Neuronal stem cell (in vitro differentiated cells): ENCODE measurements around the gene CD200R1L.

Experiments used
- DNase-seq: peaks from one replicate; pipeline ENCODE4 v3.0.0-alpha.2; 2013; ENCODE audit warnings: low spot score
- H2AFZ ChIP-seq: one replicate; pipeline ENCODE4 v1.6.1; 2013; ENCODE audit warnings: mild to moderate bottlenecking, low read length, inconsistent platforms
- H2AK5ac ChIP-seq: 2 replicates; pipeline ENCODE4 v1.6.1; 2013; ENCODE audit warnings: low read depth, mild to moderate bottlenecking, inconsistent platforms, low read length, moderate library complexity, mixed read lengths
- H2BK120ac ChIP-seq: 2 replicates; pipeline ENCODE4 v1.6.1; 2013; ENCODE audit warnings: low read depth, mild to moderate bottlenecking, inconsistent platforms, low read length, moderate library complexity, mixed read lengths
- H2BK12ac ChIP-seq: one replicate; pipeline ENCODE4 v1.6.1; 2013; ENCODE audit warnings: low read length, inconsistent platforms
- H2BK15ac ChIP-seq: 2 replicates; pipeline ENCODE4 v1.6.1; 2013; ENCODE audit warnings: mild to moderate bottlenecking, low read length, inconsistent platforms, mixed read lengths
- H2BK5ac ChIP-seq: one replicate; pipeline ENCODE4 v1.6.1; 2013; ENCODE audit warnings: inconsistent platforms, mild to moderate bottlenecking, low read length, moderate library complexity
- H3K14ac ChIP-seq: one replicate; pipeline ENCODE4 v1.6.1; 2013; ENCODE audit warnings: low read length, inconsistent platforms
- H3K18ac ChIP-seq: 2 replicates; pipeline ENCODE4 v1.6.1; 2013; ENCODE audit warnings: low read length, inconsistent platforms
- H3K23ac ChIP-seq: 2 replicates; pipeline ENCODE4 v1.6.1; 2013; ENCODE audit warnings: low read depth, mild to moderate bottlenecking, mixed read lengths, low read length, inconsistent platforms; ENCODE audit not compliant: poor library complexity
- H3K27ac ChIP-seq: replicated peaks from 3 replicates; pipeline ENCODE4 v1.5.1; 2013; ENCODE audit warnings: low read length, inconsistent platforms
- H3K27me3 ChIP-seq, 3 experiments: 2 replicates each; pipeline ENCODE4 v1.6.1; 2013; ENCODE audit warnings: low read length in 3 of 3, mild to moderate bottlenecking in 2 of 3, inconsistent platforms in 1 of 3, low read depth in 1 of 3, mixed read lengths in 1 of 3, moderate library complexity in 1 of 3; ENCODE audit not compliant: control insufficient read depth in 3 of 3, insufficient read depth in 3 of 3
- H3K36me3 ChIP-seq, 2 donors: replicated peaks in 1 of 2; 2 replicates each; pipeline ENCODE4 v1.6.1; 2013; ENCODE audit warnings: low read length in 2 of 2; ENCODE audit not compliant: control insufficient read depth in 2 of 2, insufficient read depth in 2 of 2
- H3K4ac ChIP-seq: 2 replicates; pipeline ENCODE4 v1.6.1; 2013; ENCODE audit warnings: inconsistent platforms, mild to moderate bottlenecking, low read length, moderate library complexity
- H3K4me1 ChIP-seq, 2 donors: 1 replicate in 1 of 2; 2 replicates in 1 of 2; pipeline ENCODE4 v1.6.1; 2013; ENCODE audit warnings: low read length in 2 of 2, low read depth in 1 of 2; ENCODE audit not compliant: control insufficient read depth in 2 of 2, insufficient read depth in 1 of 2
- H3K4me2 ChIP-seq: one replicate; pipeline ENCODE4 v1.6.1; 2013; ENCODE audit warnings: mild to moderate bottlenecking, low read length, inconsistent platforms; ENCODE audit not compliant: insufficient read depth, poor library complexity, severe bottlenecking
- H3K4me3 ChIP-seq, 2 donors: 2 replicates each; pipeline ENCODE4 v1.5.1; 2013; ENCODE audit warnings: low read length in 2 of 2, mild to moderate bottlenecking in 2 of 2, inconsistent platforms in 1 of 2, moderate library complexity in 1 of 2
- H3K79me1 ChIP-seq: one replicate; pipeline ENCODE4 v1.6.1; 2013; ENCODE audit warnings: low read depth, mild to moderate bottlenecking, inconsistent platforms, low read length, moderate library complexity
- H3K9ac ChIP-seq: one replicate; pipeline ENCODE4 v1.6.1; 2013; ENCODE audit warnings: mild to moderate bottlenecking, low read depth, low read length, inconsistent platforms; ENCODE audit not compliant: poor library complexity
- H3K9me3 ChIP-seq, 2 donors: replicated peaks in 1 of 2; 2 replicates each; pipeline versions ENCODE3 to v1.6.1; 2013; ENCODE audit warnings: low read length in 2 of 2, mild to moderate bottlenecking in 2 of 2, inconsistent platforms in 1 of 2, low read depth in 1 of 2, mixed read lengths in 1 of 2, moderate library complexity in 1 of 2; ENCODE audit not compliant: control insufficient read depth in 2 of 2, insufficient read depth in 1 of 2
- H4K8ac ChIP-seq: one replicate; pipeline ENCODE4 v1.6.1; 2013; ENCODE audit warnings: low read depth, mild to moderate bottlenecking, inconsistent platforms, low read length, moderate library complexity
- H4K91ac ChIP-seq: one replicate; pipeline ENCODE4 v1.6.1; 2013; ENCODE audit warnings: low read length, low read depth, mild to moderate bottlenecking, inconsistent platforms; ENCODE audit not compliant: poor library complexity
- WGBS, 2 donors: extraction: QIAGEN DNeasy Blood & Tissue Kit; methylation state at CpG; one replicate each; pipeline ENCODE4 v1.1.7; 2013; ENCODE audit warnings: missing lambda C conversion rate in 2 of 2, mixed read lengths in 1 of 2; ENCODE audit not compliant: insufficient read length in 2 of 2, insufficient replicate concordance in 1 of 2; ENCODE audit errors: extremely low coverage in 2 of 2; 5-methylcytosine and 5-hydroxymethylcytosine counted together

CD200R1L gene

GRCh38 chr3:112777811-112778210 is 68.9 kb downstream of the CD200R1L start:
- Histone ChIP-seq H3K9me3 (no peaks in the 10 kb centered on the region), H3K23ac (no peak overlapping the region), H3K27ac (no peak overlapping the region), H2BK5ac (no peak overlapping the region), H3K4me2 (no peak overlapping the region), H4K91ac (no peak overlapping the region), H3K9ac (no peak overlapping the region), H2BK15ac (no peak overlapping the region), H4K8ac (no peak overlapping the region), H3K4me3 (no peak overlapping the region), H2AK5ac (no peak overlapping the region), H3K4me1 (no peaks in the 10 kb centered on the region), H3K4ac (no peak overlapping the region), H2BK120ac (no peak overlapping the region), H3K79me1 (no peaks in the 10 kb centered on the region), H3K18ac (no peak overlapping the region), H3K14ac (no peak overlapping the region), H2AFZ (no peak overlapping the region), H3K27me3 (no peaks in the 10 kb centered on the region), H3K36me3 (no peaks in the 10 kb centered on the region), H2BK12ac (no peak overlapping the region)
- no peak for DNase-seq

- Histone ChIP-seq H3K4me2 (no peak overlapping the region), H2BK12ac (no peak overlapping the region), H3K14ac (no peak overlapping the region), H3K27ac (no peak overlapping the region), H3K4me1 (no peaks in the 10 kb centered on the region), H4K8ac (no peak overlapping the region), H2BK15ac (no peak overlapping the region), H3K27me3 (no peaks in the 10 kb centered on the region), H4K91ac (no peak overlapping the region), H3K18ac (no peak overlapping the region), H3K23ac (no peak overlapping the region), H3K4ac (no peak overlapping the region), H2AK5ac (no peak overlapping the region), H3K36me3 (no peaks in the 10 kb centered on the region), H3K79me1 (no peaks in the 10 kb centered on the region), H2AFZ (no peak overlapping the region), H3K4me3 (no peak overlapping the region), H2BK5ac (no peak overlapping the region), H2BK120ac (no peak overlapping the region), H3K9ac (no peak overlapping the region), H3K9me3 (no peaks in the 10 kb centered on the region)
- no peak for DNase-seq
- WGBS, 2 donors, result no CpG with 5 or more reads among the region's 3 CpGs
Measured at GRCh38 chr3:112776836-112777235, 69.8 kb downstream of the CD200R1L start.

GRCh38 chr3:112776000-112776399 is 70.7 kb downstream of the CD200R1L start:
- H3K4me3 ChIP-seq, result no peak overlapping the region
- no peak for DNase-seq
- no peaks in the 10 kb centered on the region for H3K4me1 ChIP-seq

GRCh38 chr3:112775011-112775742 is 71.5 kb downstream of the CD200R1L start:
- no CpG with 5 or more reads among the region's 4 CpGs for WGBS, 2 donors
- no peak overlapping the region for H3K27ac ChIP-seq
- no peak overlapping the region for H2BK15ac ChIP-seq
- no peak overlapping the region for H3K4me2 ChIP-seq
- no peaks in the 10 kb centered on the region for H3K79me1 ChIP-seq
- no peak overlapping the region for H3K23ac ChIP-seq
- no peak overlapping the region for H3K18ac ChIP-seq
- H2BK12ac ChIP-seq, result no peak overlapping the region
- H3K9me3 ChIP-seq, result no peaks in the 10 kb centered on the region
- H3K4me1 ChIP-seq, result no peaks in the 10 kb centered on the region
- H2BK120ac ChIP-seq, result no peak overlapping the region
- H3K4ac ChIP-seq, result no peak overlapping the region
- DNase-seq, result no peak
- no peak overlapping the region for H4K8ac ChIP-seq
- H3K36me3 ChIP-seq, result no peaks in the 10 kb centered on the region
- H3K14ac ChIP-seq, result no peak overlapping the region
- H3K4me3 ChIP-seq, result no peak overlapping the region
- H3K27me3 ChIP-seq, result no peaks in the 10 kb centered on the region
- no peak overlapping the region for H4K91ac ChIP-seq
- H2AFZ ChIP-seq, result no peak overlapping the region
- H2AK5ac ChIP-seq, result no peak overlapping the region
- H2BK5ac ChIP-seq, result no peak overlapping the region
- no peak overlapping the region for H3K9ac ChIP-seq

More at GRCh38 chr3:112776000-112776399, 70.7 kb downstream of the CD200R1L start:
- no peak overlapping the region for H3K18ac ChIP-seq
- no peak overlapping the region for H2AFZ ChIP-seq
- H3K23ac ChIP-seq, result no peak overlapping the region
- no peak overlapping the region for H3K14ac ChIP-seq
- H2BK15ac ChIP-seq, result no peak overlapping the region
- H3K9ac ChIP-seq, result no peak overlapping the region
- H3K79me1 ChIP-seq, result no peaks in the 10 kb centered on the region
- H2BK120ac ChIP-seq, result no peak overlapping the region
- no peak overlapping the region for H3K4ac ChIP-seq
- H4K8ac ChIP-seq, result no peak overlapping the region
- whole genome bisulfite sequencing, 2 donors, result no CpG with 5 or more reads among the region's 2 CpGs
- H2BK12ac ChIP-seq, result no peak overlapping the region
- no peak overlapping the region for H2BK5ac ChIP-seq
- no peak overlapping the region for H4K91ac ChIP-seq
- no peak overlapping the region for H3K27ac ChIP-seq
- H3K36me3 ChIP-seq, result no peaks in the 10 kb centered on the region
- H2AK5ac ChIP-seq, result no peak overlapping the region
- H3K27me3 ChIP-seq, result no peaks in the 10 kb centered on the region
- no peak overlapping the region for H3K4me2 ChIP-seq
- no peaks in the 10 kb centered on the region for H3K9me3 ChIP-seq
